CD8-positive, alpha-beta memory T cell (primary cell): ENCODE data around the gene RAP1GAP2. TPM values are rescaled to one million over a fixed set of nuclear protein-coding genes. Genes with fewer than 3 reads are reported as not detected.
A peak's percentile ranks its signal among the peaks of the same experiment; 100 is the strongest.

Experiments used
- CTCF ChIA-PET: fragments of 350-600 bp; sonication (Branson Sonifier 250); formaldehyde crosslinking; loops from one replicate; lab custom pipeline; 2021; ENCODE audit warnings: antibody characterized with exemption; lab: Charles Lee
- POLR2A ChIA-PET: fragments of 350-600 bp; sonication (Branson Sonifier 250); formaldehyde crosslinking; loops from one replicate; lab custom pipeline; 2021; ENCODE audit warnings: antibody characterized with exemption; lab: Charles Lee
- DNase-seq, 5 donors: peaks; one replicate each; pipeline versions ENCODE4 v3.0.0 to v3.0.0-alpha.2; 2020 to 2022; ENCODE audit warnings: mixed read lengths in 1 of 5
- H3K27ac ChIP-seq: one replicate; pipeline ENCODE4 v1.7.0; 2013; ENCODE audit warnings: low read depth, mild to moderate bottlenecking, low read length, moderate library complexity
- H3K27me3 ChIP-seq: 2 replicates; pipeline ENCODE4 v1.7.0; 2013; ENCODE audit warnings: low read length, mild to moderate bottlenecking; ENCODE audit not compliant: insufficient read depth, poor library complexity, severe bottlenecking
- H3K36me3 ChIP-seq: 2 replicates; pipeline ENCODE4 v1.7.0; 2013; ENCODE audit warnings: mild to moderate bottlenecking, low read length, moderate library complexity; ENCODE audit not compliant: insufficient read depth
- H3K4me1 ChIP-seq: 2 replicates; pipeline ENCODE4 v1.7.0; 2013; ENCODE audit warnings: mild to moderate bottlenecking, low read length, moderate library complexity; ENCODE audit not compliant: insufficient read depth
- H3K4me3 ChIP-seq: 2 replicates; pipeline ENCODE4 v1.7.0; 2013; ENCODE audit warnings: mild to moderate bottlenecking, low read length
- H3K9me3 ChIP-seq: 2 replicates; pipeline ENCODE4 v1.7.0; 2013; ENCODE audit warnings: mild to moderate bottlenecking, low read length
- H3K27ac Mint-ChIP-seq, 8 donors: one replicate each; pipeline ENCODE4 v1.8.0; 2020 to 2021; ENCODE audit warnings: mixed read lengths in 8 of 8, mild to moderate bottlenecking in 6 of 8, inconsistent platforms in 3 of 8, moderate library complexity in 3 of 8
- H3K27me3 Mint-ChIP-seq, 2 donors: one replicate each; pipeline ENCODE4 v1.8.0; 2020 to 2021; ENCODE audit warnings: mixed read lengths in 2 of 2, mild to moderate bottlenecking in 1 of 2, moderate library complexity in 1 of 2
- H3K36me3 Mint-ChIP-seq, 3 donors: one replicate each; pipeline ENCODE4 v1.8.0; 2020 to 2021; ENCODE audit warnings: mixed read lengths in 3 of 3, inconsistent platforms in 1 of 3, mild to moderate bottlenecking in 1 of 3
- H3K4me1 Mint-ChIP-seq, 3 donors: one replicate each; pipeline ENCODE4 v1.8.0; 2020 to 2021; ENCODE audit warnings: mixed read lengths in 3 of 3, inconsistent platforms in 1 of 3, mild to moderate bottlenecking in 1 of 3
- H3K4me3 Mint-ChIP-seq, 7 donors: one replicate each; pipeline ENCODE4 v1.8.0; 2020 to 2021; ENCODE audit warnings: mixed read lengths in 7 of 7, mild to moderate bottlenecking in 6 of 7, moderate library complexity in 4 of 7, inconsistent platforms in 2 of 7
- H3K9me3 Mint-ChIP-seq, 5 donors: one replicate each; pipeline ENCODE4 v1.8.0; 2020 to 2022; ENCODE audit warnings: mixed read lengths in 5 of 5, mild to moderate bottlenecking in 3 of 5, moderate library complexity in 2 of 5, inconsistent platforms in 1 of 5
- polyA plus RNA-seq: library from polyadenylated mRNA; unstranded; fragments of 300-500 nt; fragmentation: Illumina TruSeq; gene quantifications from one replicate; pipeline ENCODE4 v1.2.3, GENCODE V29; 2021
- total RNA-seq, 2 experiments: library from RNA; stranded (reverse); gene quantifications; one replicate each; pipeline ENCODE4 v1.2.3, GENCODE V29; 2021

Gene RAP1GAP2
- total and polyA plus RNA-seq, 3 experiments from 2014 or later: 1.2 to 6.3 (median 1.4) TPM

- H3K27me3 ChIP-seq: no peaks in the 10 kb centered on the region
- Mint-ChIP-seq H3K9me3 (no peaks in the 10 kb centered on the region), H3K4me3 (peak overlapping the region in 1 of 7 donors; percentile 26), H3K27me3 (peaks cover 0 to 1% of the 10 kb centered on the region in 2 donors), H3K36me3 (peaks cover 17 to 60% (median 26%) of the 10 kb centered on the region in 3 donors), H3K27ac (no peak overlapping the region), H3K4me1 (peaks cover 43 to 64% (median 52%) of the 10 kb centered on the region in 3 donors)
- H3K4me3 ChIP-seq: no peak overlapping the region
- ChIA-PET POLR2A (interaction anchor here (1.7 kb wide), 1 partner anchor 10 kb away, joined by 7 read pairs; no protein-coding TSS in a partner anchor), CTCF (interaction anchor here (1.5 to 2.7 kb wide), 3 partner anchors 8 to 10 kb away, joined by 4 to 9 read pairs (median 7); no protein-coding TSS in a partner anchor)
- no peak for DNase-seq
- H3K4me1 ChIP-seq: no peaks in the 10 kb centered on the region
- H3K36me3 ChIP-seq: peaks cover 5% of the 10 kb centered on the region
- H3K27ac ChIP-seq: no peak overlapping the region
- no peaks in the 10 kb centered on the region for H3K9me3 ChIP-seq
These were observed 8.7 kb downstream of the RAP1GAP2 start for GRCh38 chr17:2804912-2805311.

DNA sequence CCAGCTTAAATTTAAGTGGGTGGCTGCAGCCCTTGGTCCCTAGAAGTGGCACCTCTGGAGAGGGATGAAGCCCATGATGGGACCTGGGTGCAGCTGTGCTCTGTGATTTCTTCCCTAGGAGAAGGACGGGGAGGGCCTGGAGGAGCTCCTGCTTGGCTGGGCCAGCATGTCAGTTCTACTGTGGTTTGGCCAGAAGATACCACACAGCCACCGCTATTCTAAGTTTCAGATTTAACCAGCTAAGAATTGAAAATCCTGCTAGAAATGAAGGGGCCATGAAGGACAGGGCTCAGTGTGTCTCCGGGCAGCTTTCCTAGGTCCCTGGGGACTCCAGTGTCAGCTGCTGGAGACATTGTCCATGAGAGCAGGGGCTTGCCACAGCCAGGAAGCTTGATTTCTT lies 9.7 kb downstream of the RAP1GAP2 start:
- peaks cover 0 to 1% of the 10 kb centered on the region in 2 donors for H3K27me3 Mint-ChIP-seq
- no peaks in the 10 kb centered on the region for H3K9me3 Mint-ChIP-seq
- POLR2A ChIA-PET: interaction anchor here (0.5 to 1.7 kb wide), 2 partner anchors 9 to 15 kb away, joined by 6 to 7 read pairs; no protein-coding TSS in a partner anchor
- H3K4me1 ChIP-seq: no peaks in the 10 kb centered on the region
- H3K36me3 Mint-ChIP-seq: peaks cover 13 to 57% (median 22%) of the 10 kb centered on the region in 3 donors
- CTCF ChIA-PET: interaction anchor here (0.8 to 1.5 kb wide), 3 partner anchors 9 to 20 kb away, joined by 4 to 7 read pairs (median 4); no protein-coding TSS in a partner anchor
- H3K4me1 Mint-ChIP-seq: peaks cover 41 to 65% (median 50%) of the 10 kb centered on the region in 3 donors
- peaks cover 5% of the 10 kb centered on the region for H3K36me3 ChIP-seq
- H3K9me3 ChIP-seq: no peaks in the 10 kb centered on the region
- no peak overlapping the region for H3K27ac Mint-ChIP-seq
- no peaks in the 10 kb centered on the region for H3K27me3 ChIP-seq
- H3K4me3 Mint-ChIP-seq: no peak overlapping the region
- H3K4me3 ChIP-seq: no peak overlapping the region
- no peak overlapping the region for H3K27ac ChIP-seq
- DNase-seq: no peak

DNA sequence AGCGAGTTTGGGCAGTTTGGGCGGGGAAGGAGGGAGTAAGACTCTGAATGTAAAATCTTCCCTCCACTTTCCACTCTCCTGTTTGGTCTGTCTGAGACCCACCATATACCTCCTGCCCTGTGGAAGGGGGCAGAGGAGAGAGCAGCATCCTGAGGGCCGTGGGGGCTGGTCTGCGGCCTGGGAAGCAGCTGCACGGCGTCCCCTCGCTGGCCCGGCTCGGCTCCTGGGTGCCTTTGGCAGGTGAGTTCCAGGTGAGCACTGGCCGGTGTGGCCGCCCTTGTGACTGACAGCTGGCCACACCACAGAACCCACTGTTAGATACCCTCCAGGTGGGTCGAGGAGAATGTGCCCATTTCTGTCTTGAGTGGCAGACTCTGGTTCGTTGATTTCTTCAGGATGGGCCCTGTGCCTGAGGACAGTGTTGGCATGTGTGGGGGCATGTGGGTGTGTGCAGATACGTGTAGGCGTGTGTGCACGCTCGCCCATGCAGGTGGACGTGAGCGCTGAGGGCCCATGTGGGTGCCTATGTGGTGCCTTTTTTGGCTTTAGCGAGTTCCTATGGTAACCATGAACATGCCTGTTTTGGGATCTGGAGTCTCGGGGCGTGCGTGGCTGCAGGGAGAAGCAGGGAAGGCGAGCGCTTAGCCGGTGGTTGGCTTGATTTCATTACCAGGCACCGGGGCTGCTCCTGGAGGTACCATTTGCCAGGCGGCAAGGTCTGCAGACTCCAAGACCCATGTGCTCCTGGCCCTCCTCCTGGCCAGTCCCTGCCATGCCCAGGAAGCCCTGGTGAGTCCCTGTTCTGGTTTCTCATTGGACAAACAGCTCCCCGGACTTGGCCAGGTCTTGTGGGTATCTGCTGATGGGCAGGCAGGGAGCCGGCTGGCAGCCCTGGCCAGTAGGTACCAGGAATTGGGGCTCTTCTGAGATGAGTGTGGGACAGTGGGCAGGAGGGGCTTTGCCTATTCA lies 12.4 kb downstream of the RAP1GAP2 start:
- ChIA-PET CTCF (interaction anchor here (2.0 kb wide), 1 partner anchor 12 kb away, joined by 5 read pairs; the partner anchor contains the start of gene RAP1GAP2), POLR2A (no interaction called here)
- DNase-seq: no peak
- Histone ChIP-seq H3K4me3 (no peak overlapping the region), H3K4me1 (peaks cover 12% of the 10 kb centered on the region), H3K36me3 (no peaks in the 10 kb centered on the region), H3K27me3 (no peaks in the 10 kb centered on the region), H3K27ac (no peak overlapping the region), H3K9me3 (no peaks in the 10 kb centered on the region)
- Mint-ChIP-seq H3K4me1 (peaks cover 40 to 61% (median 51%) of the 10 kb centered on the region in 3 donors), H3K36me3 (peaks cover 0 to 40% (median 8%) of the 10 kb centered on the region in 3 donors), H3K9me3 (no peaks in the 10 kb centered on the region), H3K27me3 (peaks cover 0 to 1% of the 10 kb centered on the region in 2 donors), H3K4me3 (no peak overlapping the region), H3K27ac (peak overlapping the region in 2 of 8 donors; percentile 50)

GRCh38 chr17:2809337-2809736 lies 13.1 kb downstream of the RAP1GAP2 start:
- no peak overlapping the region for H3K4me3 Mint-ChIP-seq
- Histone ChIP-seq H3K4me1 (peaks cover 19% of the 10 kb centered on the region), H3K27ac (no peak overlapping the region), H3K27me3 (no peaks in the 10 kb centered on the region), H3K36me3 (no peaks in the 10 kb centered on the region), H3K9me3 (no peaks in the 10 kb centered on the region), H3K4me3 (no peak overlapping the region)
- H3K27ac Mint-ChIP-seq: peak overlapping the region in 2 of 8 donors; percentile 10 to 50
- POLR2A ChIA-PET: no interaction called here
- H3K4me1 Mint-ChIP-seq: peaks cover 45 to 61% (median 51%) of the 10 kb centered on the region in 3 donors
- H3K27me3 Mint-ChIP-seq: no peaks in the 10 kb centered on the region
- CTCF ChIA-PET: interaction anchor here (1.5 to 2.0 kb wide), 2 partner anchors 13 to 23 kb away, joined by 4 to 5 read pairs; partner anchors contain the start of gene RAP1GAP2
- no peaks in the 10 kb centered on the region for H3K9me3 Mint-ChIP-seq
- DNase-seq: no peak
- H3K36me3 Mint-ChIP-seq: peaks cover 0 to 35% (median 6%) of the 10 kb centered on the region in 3 donors

DNA sequence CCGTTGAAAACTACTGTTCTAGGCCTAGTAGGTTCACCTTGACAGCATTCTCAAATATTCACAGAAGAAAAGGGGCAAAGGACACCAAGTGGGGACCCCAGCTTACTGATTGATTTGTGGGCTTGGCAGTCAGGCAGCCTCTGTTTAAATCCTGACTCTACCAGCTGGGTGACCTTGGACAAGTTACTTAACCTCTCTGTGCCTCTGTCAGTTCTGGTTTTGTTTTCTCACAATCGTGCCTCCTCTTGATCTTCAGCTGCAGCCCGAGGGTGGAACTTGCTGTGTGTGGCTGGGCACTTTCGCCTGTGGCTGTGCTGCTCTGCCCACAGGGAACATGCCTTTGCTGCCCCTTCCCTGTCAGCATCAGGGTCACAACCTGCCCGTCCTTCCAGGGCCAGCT lies 17.8 kb downstream of the RAP1GAP2 start:
- peak overlapping the region; percentile 68 for H3K4me3 ChIP-seq
- H3K9me3 Mint-ChIP-seq: no peaks in the 10 kb centered on the region
- peaks cover 35 to 53% (median 45%) of the 10 kb centered on the region in 3 donors for H3K4me1 Mint-ChIP-seq
- H3K36me3 Mint-ChIP-seq: peaks cover 0 to 12% (median 0%) of the 10 kb centered on the region in 3 donors
- H3K9me3 ChIP-seq: no peaks in the 10 kb centered on the region
- peak overlapping the region; percentile 73 to 93 (median 84) for H3K4me3 Mint-ChIP-seq
- H3K4me1 ChIP-seq: peaks cover 30% of the 10 kb centered on the region
- peak overlapping the region; percentile 78 for H3K27ac ChIP-seq
- no peaks in the 10 kb centered on the region for H3K27me3 Mint-ChIP-seq
- POLR2A ChIA-PET: interaction anchor here (0.5 to 2.9 kb wide), 10 partner anchors 9 to 941 kb away, joined by 3 to 54 read pairs (median 6); partner anchors contain the start of gene RAP1GAP2
- no peaks in the 10 kb centered on the region for H3K27me3 ChIP-seq
- H3K36me3 ChIP-seq: no peaks in the 10 kb centered on the region
- peak overlapping the region; percentile 83 to 96 (median 91) for H3K27ac Mint-ChIP-seq
- CTCF ChIA-PET: interaction anchor here (0.9 to 3.5 kb wide), 14 partner anchors 8 to 822 kb away, joined by 3 to 62 read pairs (median 8); partner anchors contain the start of genes CTNS, RAP1GAP2 and SHPK
- DNase-seq: no peak

DNA sequence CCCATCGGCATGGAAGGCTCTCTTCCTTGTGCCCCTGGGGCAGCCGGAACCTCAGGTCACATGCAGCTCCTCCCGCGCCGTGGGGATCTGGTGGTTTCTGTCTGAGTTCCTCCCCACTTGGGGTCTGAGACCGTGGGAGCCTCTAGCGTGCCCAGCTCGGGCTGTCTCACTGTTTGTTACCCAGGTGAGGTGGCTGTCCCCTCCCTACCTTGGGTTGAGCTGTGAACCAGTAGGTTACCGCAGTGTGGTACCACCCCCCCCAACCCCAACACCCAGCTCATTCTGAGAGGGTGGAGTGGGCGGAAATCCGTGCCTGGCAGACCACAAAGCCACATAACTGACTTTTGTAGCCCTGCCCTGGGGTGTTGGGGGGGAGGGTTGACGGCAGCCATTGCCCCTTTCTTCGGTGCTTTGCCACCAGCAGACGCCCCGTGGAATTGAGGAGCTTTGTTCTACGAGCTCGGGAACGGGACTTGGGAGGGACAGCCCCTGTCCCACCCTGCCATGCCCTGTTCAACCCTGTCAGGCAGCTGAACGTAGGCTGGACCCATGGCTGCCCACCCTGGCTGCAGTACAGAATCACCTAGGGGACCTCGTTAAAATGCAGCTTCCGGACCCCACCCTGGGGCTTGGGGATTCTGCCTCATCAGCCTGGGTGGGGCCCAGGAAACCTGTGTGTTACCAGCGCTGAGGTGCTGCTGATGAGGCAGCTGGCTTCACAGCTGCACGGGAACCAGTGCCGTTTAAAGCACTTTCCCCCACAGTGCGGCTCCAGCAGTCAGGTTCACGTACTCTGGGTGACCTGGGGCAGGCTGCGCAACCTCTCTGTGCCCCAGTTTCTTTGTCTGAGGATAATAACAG lies 18.5 kb downstream of the RAP1GAP2 start:
- H3K27ac Mint-ChIP-seq: peak overlapping the region; percentile 83 to 96 (median 91)
- no peaks in the 10 kb centered on the region for H3K27me3 Mint-ChIP-seq
- POLR2A ChIA-PET: interaction anchor here (0.5 to 2.9 kb wide), 14 partner anchors 9 to 940 kb away, joined by 3 to 54 read pairs (median 5); partner anchors contain the start of gene RAP1GAP2
- peak overlapping the region; percentile 73 to 93 (median 84) for H3K4me3 Mint-ChIP-seq
- peaks cover 30% of the 10 kb centered on the region for H3K4me1 ChIP-seq
- no peaks in the 10 kb centered on the region for H3K9me3 ChIP-seq
- H3K27me3 ChIP-seq: no peaks in the 10 kb centered on the region
- peaks cover 33 to 53% (median 45%) of the 10 kb centered on the region in 3 donors for H3K4me1 Mint-ChIP-seq
- DNase-seq: peak; percentile 90 to 99 (median 98)
- no peaks in the 10 kb centered on the region for H3K36me3 ChIP-seq
- H3K9me3 Mint-ChIP-seq: no peaks in the 10 kb centered on the region
- peak overlapping the region; percentile 78 for H3K27ac ChIP-seq
- CTCF ChIA-PET: interaction anchor here (0.9 to 3.5 kb wide), 15 partner anchors 9 to 822 kb away, joined by 3 to 62 read pairs (median 8); partner anchors contain the start of genes CTNS, RAP1GAP2 and SHPK
- peak overlapping the region; percentile 68 for H3K4me3 ChIP-seq
- peaks cover 0 to 9% (median 0%) of the 10 kb centered on the region in 3 donors for H3K36me3 Mint-ChIP-seq

GRCh38 chr17:2815781-2816185 lies 19.5 kb downstream of the RAP1GAP2 start:
- no peaks in the 10 kb centered on the region for H3K27me3 ChIP-seq
- DNase-seq: no peak
- Mint-ChIP-seq H3K4me3 (peak overlapping the region; percentile 17 to 54 (median 48)), H3K36me3 (peaks cover 0 to 6% (median 0%) of the 10 kb centered on the region in 3 donors), H3K9me3 (no peaks in the 10 kb centered on the region), H3K4me1 (peaks cover 31 to 52% (median 44%) of the 10 kb centered on the region in 3 donors), H3K27me3 (no peaks in the 10 kb centered on the region), H3K27ac (peak overlapping the region in 7 of 8 donors; percentile 50 to 89 (median 70))
- peaks cover 30% of the 10 kb centered on the region for H3K4me1 ChIP-seq
- H3K36me3 ChIP-seq: no peaks in the 10 kb centered on the region
- H3K27ac ChIP-seq: no peak overlapping the region
- POLR2A ChIA-PET: interaction anchor here (0.6 to 2.9 kb wide), 3 partner anchors 12 to 23 kb away, joined by 3 to 54 read pairs (median 27); partner anchors contain the start of gene RAP1GAP2
- H3K9me3 ChIP-seq: no peaks in the 10 kb centered on the region
- no peak overlapping the region for H3K4me3 ChIP-seq
- CTCF ChIA-PET: interaction anchor here (1.2 to 3.5 kb wide), 7 partner anchors 11 to 114 kb away, joined by 3 to 62 read pairs (median 26); partner anchors contain the start of gene RAP1GAP2
